SK-N-MC (cell line): ENCODE results near the gene SMOC1.

Experiments used
- EZH2 ChIP-seq: fragments of 200-600 bp; sonication (generic); IDR thresholded peaks from one replicate; pipeline ENCODE4 v1.6.1; 2017; ENCODE audit warnings: antibody characterized with exemption
- FOXP2 ChIP-seq: optimal IDR thresholded peaks from 2 replicates; pipeline ENCODE3; 2011; ENCODE audit warnings: mild to moderate bottlenecking, moderate library complexity; ENCODE audit not compliant: insufficient read depth; ENCODE audit errors: extremely low read length, control extremely low read depth
- POLR2AphosphoS5 ChIP-seq: IDR thresholded peaks from 2 replicates; pipeline ENCODE4 v1.6.1; 2012; ENCODE audit warnings: mild to moderate bottlenecking, low read depth, low read length, borderline replicate concordance

- TF ChIP-seq EZH2 (no peak), FOXP2 (no peak), POLR2AphosphoS5 (no peak)
These were observed 21.4 kb downstream of the SMOC1 start for GRCh38 chr14:69900603-69901002.
